NCI-H1417 (cell line): ENCODE results near the gene ZNF296.

Experiments used
- DNase-seq, 3 experiments: peaks; one replicate each; lab custom pipeline; 2025; lab: John Stamatoyannopoulos, UW

The ZNF296 gene

GRCh38 chr19:45103508-45104319 lies 27.4 kb upstream of the ZNF296 start:
- DNase-seq = peak; percentile 80 to 93 (median 89)

GRCh38 chr19:45103156-45103507 lies 26.9 kb upstream of the ZNF296 start:
- peak in 1 of 3 experiments; percentile 73 for DNase-seq

GRCh38 chr19:45102481-45102880 lies 26.2 kb upstream of the ZNF296 start:
- DNase-seq = no peak

- no peak for DNase-seq
Observed at GRCh38 chr19:45101806-45102205, 25.5 kb upstream of the ZNF296 start.

GRCh38 chr19:45100846-45101252 lies 24.6 kb upstream of the ZNF296 start:
- DNase-seq = no peak

GRCh38 chr19:45100201-45100600 lies 23.9 kb upstream of the ZNF296 start:
- DNase-seq = no peak

GRCh38 chr19:45099467-45100191 lies 23.4 kb upstream of the ZNF296 start:
- DNase-seq = peak in 2 of 3 experiments; percentile 43 to 72

GRCh38 chr19:45098521-45099466 lies 22.5 kb upstream of the ZNF296 start:
- DNase-seq = peak in 1 of 3 experiments; percentile 4

GRCh38 chr19:45097776-45098520 lies 21.7 kb upstream of the ZNF296 start:
- DNase-seq = no peak

- DNase-seq = no peak
Observed at GRCh38 chr19:45097450-45097775, 21.1 kb upstream of the ZNF296 start.

GRCh38 chr19:45096700-45097099 lies 20.4 kb upstream of the ZNF296 start:
- no peak for DNase-seq

- no peak for DNase-seq
Observed at GRCh38 chr19:45095496-45096413, 19.5 kb upstream of the ZNF296 start.

GRCh38 chr19:45094707-45095106 lies 18.4 kb upstream of the ZNF296 start:
- no peak for DNase-seq

- no peak for DNase-seq
Observed at GRCh38 chr19:45094137-45094536, 17.9 kb upstream of the ZNF296 start.

GRCh38 chr19:45092747-45093678 lies 16.7 kb upstream of the ZNF296 start, which contains the start of gene PPP1R37:
Gene PPP1R37 (plus strand): TSS chr19:45093179. CDS start chr19:45093326, 147 bp downstream.
- DNase-seq = peak; percentile 95 to 99 (median 98)

GRCh38 chr19:45091031-45091923 lies 15.0 kb upstream of the ZNF296 start:
- peak; percentile 98 to 100 (median 99) for DNase-seq

GRCh38 chr19:45090606-45091005 lies 14.3 kb upstream of the ZNF296 start:
- no peak for DNase-seq

GRCh38 chr19:45090034-45090433 lies 13.8 kb upstream of the ZNF296 start:
- no peak for DNase-seq
